Urothelium cell line (cell line): ENCODE data around the gene SLC45A1.
"Not testable (repeated sequence)": the region's sequence is repeated elsewhere in the genome, so short reads cannot be mapped to it uniquely, and the experiment has no call there.

Experiments used
- DNase-seq: peaks from one replicate; pipeline ENCODE4 v3.0.0; 2011; ENCODE audit warnings: low spot score, mixed read lengths
- FAIRE-seq: peaks from 2 replicates; lab custom pipeline; 2011; peaks lifted over from hg19 to GRCh38; lab: Jason Lieb, UNC

Gene SLC45A1

DNA sequence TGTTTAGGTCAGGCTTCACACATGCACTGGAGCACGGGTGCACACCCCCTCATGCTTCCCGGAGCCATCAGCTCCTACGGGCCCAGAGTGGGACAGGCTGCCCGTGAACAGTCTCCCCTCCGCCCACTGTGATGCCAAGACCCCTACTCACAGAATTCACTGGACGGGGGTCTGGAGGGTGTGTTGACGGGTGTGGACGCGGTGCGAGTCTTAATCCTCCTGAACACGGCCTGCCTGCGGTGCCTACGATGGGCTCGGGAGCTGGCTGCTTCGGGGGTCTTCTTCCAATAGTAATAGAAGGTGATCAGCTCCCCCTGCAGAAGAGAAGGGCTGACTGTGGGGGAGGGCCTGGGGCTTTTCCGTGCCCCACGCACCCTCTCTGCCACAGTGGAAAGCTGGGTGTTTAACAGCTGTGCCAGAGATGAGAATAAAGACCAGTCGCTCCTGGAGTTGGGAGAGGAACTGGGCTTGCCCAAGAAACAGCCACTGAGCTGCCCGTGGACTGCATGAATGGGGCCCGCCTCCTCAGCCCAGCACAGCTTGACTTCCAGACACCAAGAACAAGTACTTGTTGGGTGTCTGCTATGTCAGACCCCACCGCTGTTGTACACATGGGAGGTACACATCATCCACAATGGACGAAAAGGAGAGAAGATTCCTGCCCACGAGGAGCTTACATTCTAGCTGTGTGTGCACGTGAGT is 47.9 kb downstream of the SLC45A1 start:
- DNase-seq = no peak
- FAIRE-seq = no peak

DNA sequence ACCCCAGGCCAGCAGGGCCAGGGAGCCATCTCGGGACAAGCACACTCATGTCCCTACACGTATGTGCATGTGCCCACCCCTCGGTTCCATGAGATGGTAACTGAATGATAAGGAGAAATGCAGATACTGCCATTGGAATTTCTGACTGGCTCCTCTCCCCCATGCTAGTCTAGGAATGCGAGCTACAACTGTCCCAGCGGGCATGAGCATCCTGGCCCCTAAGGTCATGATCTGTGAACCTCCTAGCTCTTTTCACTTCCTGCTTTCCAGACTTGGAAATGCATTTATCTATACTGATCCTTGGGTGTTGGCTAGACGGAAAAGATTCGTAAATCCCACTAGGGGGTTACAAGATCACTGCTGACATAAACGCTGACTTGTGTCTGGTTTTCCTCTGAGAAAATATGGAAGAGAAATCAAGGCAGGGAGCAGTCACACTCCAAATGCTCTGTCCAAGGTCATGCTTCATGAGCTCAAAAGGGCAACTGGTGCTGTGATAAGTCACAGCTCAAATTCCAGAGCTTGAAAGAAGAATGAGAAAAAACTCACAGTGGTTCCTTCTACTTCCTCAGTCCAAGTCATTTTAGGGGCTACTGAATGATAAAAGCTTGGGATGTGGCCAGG is 49.8 kb downstream of the SLC45A1 start:
- FAIRE-seq = no peak
- DNase-seq = no peak

DNA sequence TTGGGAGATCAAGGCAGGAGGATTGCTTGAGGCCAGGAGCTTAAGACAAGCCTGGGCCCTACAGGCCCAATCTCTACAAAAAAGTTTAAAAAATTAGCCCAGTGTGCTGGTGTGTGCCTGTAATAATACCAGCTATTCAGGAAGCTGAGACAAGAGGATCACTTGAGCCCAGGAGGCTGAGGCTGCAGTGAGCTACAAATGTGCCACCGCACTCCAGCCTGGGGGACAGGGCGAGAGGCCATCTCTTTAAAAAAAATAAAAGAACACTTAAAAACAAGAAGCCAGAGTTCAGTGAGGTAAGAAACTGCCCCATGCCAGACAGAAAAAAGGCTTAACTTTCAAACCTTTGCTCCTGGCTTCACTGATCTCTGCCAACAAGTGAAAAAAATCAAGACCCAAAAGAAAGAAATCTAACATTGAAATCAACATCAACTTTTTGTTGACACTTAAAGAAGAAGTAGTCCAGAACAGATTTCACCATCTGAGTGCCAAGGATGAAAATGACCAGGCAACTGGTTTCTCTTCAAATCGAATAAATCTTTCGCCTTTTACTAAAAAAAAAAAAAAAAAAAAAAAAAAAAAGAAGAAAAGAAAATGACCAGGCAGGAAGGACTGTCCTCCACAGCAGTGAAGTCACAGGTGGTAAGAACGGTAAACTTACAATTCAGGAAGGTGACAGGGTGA is 51.2 kb downstream of the SLC45A1 start:
- FAIRE-seq (no peak), DNase-seq (no peak)

DNA sequence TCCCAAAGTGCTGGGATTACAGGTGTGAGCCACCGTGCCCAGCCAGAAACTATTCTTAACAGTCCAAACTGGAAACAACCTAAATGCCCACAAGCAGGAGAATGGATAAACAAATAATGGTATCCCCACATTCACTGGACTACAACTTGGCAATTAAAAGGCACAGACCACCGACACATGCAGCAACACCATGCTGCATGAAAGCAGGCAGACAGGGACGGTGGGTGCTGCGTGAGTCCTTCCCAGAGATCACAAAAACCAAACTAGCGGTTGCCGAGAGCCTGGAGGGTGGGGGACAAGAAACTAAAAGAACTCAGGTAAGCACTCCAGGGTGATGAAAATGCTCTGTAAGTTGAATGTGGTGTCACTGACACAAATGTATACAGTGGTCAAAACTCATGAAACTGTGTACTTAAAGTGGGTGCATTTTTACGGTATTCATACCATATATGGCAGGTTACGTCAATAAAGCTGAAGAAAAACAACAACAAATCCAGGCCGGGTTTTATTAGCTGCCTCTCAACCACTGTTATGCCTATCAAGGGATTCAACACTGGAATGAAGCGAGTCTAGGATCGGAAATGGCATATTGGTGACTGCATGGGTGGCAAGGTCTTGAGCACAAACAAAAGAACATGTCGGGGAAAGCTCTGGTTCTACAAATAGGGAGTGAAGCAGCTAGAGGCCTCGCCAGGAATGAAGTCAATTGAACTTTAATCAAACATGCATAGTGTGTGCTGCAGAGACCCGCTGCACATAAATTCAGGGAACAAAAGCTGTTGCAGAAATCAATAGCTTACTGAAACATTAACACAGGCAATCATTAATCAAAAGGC is 52.4 kb downstream of the SLC45A1 start:
- no peak for FAIRE-seq
- DNase-seq = no peak

DNA sequence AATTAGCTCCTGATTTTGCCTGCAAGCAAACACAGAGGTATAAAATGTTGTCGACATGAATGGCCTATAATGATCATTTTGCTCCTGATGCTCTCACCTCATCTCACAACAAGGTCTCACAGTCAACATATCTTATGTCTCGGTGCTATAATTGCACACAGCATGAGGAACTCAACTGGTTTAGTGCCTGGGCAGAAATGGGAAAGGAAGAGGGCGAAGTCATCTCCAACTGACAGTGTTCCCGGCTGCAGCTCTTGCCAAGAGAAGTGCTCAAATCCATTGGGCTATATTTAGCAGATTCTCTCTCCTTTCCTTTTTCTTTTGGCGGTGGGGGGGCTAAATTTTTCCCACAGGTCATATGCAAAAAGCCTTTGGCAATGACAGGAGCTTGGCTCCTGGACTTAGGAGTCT is 53.0 kb downstream of the SLC45A1 start:
- no peak for DNase-seq
- no peak for FAIRE-seq

DNA sequence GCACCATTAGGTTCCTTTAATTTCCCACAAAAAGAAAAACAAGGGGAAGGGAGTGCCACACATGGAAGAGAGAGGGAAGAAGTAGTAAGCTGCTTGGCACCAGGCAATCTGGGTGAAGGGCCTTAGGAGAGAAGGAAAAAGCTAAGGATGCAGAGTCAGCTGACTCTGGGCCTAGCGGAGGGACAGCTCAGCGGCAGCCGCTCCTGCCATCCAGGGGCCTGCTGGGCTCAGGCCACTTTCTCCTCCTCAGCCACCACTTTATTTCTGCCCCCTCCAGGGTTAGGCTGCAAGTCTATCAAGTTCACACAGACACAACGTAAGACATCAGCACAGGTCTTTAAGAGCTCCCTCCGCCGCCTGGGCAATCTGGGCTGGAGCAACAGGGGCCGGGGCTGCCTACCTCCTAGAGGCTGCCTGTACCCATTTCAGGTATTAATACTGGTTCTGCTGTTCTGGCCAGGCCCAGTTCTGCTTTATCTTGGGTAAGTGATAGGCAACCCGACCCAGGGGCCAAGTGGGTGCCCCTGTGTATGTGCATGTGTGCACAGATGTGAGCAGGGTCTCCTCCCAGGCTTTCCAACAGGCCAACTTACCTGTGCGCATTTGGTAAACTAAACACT is 53.6 kb downstream of the SLC45A1 start:
- FAIRE-seq (no peak), DNase-seq (no peak)

DNA sequence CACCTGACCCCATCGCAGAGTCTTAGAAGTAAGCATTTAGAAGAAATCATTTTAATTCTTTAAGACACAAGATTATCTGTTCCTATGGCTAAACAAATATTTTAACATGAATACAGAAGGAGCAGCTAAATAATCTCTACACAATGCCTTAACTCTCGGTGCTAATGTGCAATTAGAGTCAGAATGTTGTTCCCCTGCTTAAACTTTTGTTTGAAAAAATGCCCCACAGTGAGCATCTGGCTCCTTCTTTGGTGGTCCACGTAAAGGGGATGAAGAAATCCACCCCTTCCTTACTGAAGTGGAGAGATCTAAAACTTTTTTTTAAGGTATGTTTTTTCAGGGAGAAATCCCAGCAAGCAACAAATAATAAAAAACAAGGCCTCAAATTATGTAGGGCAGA is 55.2 kb downstream of the SLC45A1 start:
- DNase-seq (no peak), FAIRE-seq (no peak)

DNA sequence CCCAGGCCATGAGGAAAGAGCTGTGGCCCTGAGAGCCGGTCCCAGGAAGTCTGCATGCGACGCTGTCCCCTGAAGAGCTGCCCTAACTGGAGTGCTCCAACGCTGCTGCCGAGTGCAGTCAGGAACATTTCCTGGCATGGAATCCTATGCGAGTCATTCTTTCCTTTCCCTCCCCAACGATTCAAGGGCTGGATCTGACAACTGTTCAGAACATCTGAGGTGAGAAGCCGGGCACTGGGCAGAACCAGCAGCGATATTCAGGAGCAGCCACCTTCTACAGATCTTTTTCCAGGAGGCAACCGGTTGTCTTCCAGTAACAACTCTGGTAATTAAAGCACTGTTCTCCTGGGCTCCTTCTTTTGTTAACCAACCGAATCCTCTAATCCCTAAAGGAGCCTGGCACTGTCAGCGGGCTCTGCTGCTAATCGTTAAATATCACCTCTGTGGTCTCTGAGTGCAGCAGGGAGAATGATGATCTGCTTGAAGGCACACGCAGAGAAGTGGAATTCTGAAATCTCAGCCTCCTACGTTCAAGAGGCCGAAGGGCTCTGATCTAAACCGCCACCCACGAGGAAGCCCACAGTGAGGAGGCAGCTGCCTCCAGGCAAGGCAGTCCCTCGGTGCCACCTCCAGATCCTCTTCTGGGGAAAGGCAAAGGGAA is 55.8 kb downstream of the SLC45A1 start:
- peak; percentile 14 for DNase-seq

DNA sequence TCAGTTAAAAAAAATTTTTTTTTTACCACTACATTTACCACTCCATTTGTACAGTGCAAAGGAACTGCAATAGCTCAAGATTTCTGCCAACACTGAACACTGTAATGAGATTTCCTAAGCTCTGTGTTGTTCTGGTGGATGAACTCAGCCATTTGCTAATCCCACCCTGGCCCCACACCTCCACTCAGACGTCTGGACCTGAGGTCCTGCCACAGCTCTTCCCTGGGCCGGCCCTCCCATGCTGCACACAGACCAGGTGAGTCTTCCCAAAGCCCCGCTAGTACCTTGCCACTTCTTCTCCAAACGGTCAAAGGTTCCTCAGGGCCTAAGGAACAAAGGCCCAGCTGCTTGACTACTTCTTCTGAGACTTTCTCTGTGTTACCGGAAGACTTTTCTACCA is 56.4 kb downstream of the SLC45A1 start:
- no peak for DNase-seq
- no peak for FAIRE-seq

More for the DNA sequence above, 55.8 kb downstream of the SLC45A1 start:
- FAIRE-seq = no peak

DNA sequence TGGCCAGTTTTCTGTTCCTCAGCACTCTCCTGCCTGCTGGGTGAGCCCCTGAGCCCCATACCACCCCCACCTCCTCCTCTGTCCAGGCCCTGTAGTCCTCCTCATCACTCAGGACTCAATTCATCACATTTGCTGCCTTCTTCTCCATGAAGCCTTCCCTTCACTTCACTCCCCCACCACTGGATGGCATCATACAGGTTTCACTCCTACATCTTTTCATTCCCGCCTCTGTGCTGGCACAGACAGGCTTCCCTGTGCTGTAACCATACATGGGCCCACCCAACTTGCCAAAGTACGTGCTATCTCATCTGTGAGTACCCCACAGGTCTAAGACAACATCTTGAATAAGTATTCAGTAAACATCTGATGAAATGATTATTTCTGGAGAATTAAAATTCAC is 56.9 kb downstream of the SLC45A1 start:
- no peak for FAIRE-seq

DNA sequence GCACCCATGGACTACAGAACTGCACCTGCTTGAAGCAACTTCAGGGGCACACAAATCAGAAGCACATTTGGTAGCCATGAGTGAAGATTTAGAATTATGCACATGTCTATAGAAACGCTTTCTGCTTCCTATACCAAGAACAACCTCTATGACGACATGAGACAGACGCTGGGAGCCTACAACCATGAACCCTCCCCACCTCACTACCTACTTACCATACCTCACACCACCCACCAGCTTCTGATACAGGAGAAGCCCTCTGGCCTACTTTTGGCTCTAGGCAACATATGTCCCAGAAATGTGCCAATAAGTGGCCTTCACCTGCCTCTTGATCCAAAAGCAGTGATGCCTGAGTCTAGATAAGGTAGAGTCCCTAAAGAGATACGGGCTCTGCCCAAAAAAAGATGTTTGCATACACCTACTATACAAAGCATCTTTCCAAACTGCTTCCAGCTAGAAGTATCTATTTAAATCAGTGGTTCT is 58.5 kb downstream of the SLC45A1 start:
- DNase-seq = no peak

More for the DNA sequence above, 56.9 kb downstream of the SLC45A1 start:
- peak; percentile 40 for DNase-seq

DNA sequence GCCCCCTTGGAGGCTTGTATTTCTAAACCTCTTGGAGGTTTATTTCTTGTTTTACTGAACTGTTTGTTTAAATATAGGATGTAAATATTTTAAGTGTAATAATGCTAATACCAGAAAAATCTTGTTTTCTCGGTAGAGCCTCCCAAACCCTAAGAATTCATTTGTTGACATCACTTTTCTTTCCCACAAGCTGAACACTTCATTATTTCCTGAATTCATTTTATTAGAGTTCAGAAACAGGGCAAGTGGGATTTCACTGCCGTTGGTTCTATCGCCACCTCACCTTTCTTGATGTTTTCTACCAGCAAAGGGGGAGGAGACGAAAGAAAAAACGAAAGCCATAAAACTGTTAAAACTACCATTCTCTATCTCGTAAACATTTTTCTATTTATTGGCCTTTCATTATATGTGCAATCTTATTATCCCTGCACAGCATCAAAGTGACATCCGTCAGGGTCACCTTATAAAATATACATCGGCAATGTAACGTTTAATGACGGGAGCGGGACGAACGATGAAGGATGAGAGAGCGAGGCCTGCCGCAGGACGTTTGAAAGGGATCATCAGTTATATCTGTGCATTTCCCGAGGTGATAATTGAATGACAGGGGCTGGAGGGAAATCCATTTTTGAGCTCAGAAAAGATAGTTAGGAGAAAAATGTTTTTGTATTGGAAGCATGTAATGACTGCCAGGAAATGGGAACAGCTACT is 59.5 kb downstream of the SLC45A1 start:
- FAIRE-seq = no peak

More for the DNA sequence above, 58.5 kb downstream of the SLC45A1 start:
- no peak for FAIRE-seq

DNA sequence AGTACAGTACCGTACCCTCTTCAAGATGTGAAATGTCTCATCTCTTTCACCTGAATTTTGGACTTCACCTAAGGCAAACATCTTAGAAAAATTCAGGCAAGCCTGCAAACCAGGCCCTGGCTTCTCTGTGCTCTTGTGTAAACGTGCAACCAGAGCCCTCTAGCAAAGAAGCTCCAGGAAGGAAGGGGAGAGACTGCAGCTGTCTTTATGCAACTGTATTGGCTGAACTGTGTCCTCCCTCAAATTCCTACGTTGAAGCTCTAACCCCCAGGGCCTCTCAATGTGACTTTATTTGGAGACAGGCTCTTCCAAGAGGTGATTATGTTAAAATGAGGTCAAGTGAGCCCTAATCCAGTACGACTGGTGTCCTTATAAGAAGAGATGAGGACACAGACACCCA is 60.3 kb downstream of the SLC45A1 start:
- DNase-seq = no peak
- FAIRE-seq = no peak

More for the DNA sequence above, 59.5 kb downstream of the SLC45A1 start:
- no peak for DNase-seq

DNA sequence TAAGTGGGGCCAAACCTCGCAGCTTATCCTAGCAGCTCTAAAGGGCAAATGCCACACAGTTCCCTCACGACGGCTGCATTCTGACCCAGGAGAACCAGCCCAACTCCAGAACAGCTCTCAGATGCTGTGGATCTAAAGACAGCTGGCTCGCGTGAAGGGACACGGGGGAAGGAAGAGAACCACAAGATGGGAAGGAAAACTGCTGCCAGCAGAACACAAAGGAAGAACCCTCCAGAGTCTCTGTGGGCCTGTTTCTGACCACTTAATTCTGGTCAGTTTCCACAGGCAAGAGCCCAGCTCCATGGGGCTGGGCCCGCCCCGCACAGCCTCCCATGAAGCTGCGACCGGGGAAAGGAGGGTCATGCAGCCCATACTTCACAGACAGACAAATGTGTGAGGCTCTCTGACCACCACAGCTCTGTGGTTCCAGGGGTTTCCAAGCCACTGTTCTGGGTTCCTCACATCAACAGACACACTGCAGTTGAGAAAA is 61.1 kb downstream of the SLC45A1 start:
- DNase-seq (no peak), FAIRE-seq (no peak)

DNA sequence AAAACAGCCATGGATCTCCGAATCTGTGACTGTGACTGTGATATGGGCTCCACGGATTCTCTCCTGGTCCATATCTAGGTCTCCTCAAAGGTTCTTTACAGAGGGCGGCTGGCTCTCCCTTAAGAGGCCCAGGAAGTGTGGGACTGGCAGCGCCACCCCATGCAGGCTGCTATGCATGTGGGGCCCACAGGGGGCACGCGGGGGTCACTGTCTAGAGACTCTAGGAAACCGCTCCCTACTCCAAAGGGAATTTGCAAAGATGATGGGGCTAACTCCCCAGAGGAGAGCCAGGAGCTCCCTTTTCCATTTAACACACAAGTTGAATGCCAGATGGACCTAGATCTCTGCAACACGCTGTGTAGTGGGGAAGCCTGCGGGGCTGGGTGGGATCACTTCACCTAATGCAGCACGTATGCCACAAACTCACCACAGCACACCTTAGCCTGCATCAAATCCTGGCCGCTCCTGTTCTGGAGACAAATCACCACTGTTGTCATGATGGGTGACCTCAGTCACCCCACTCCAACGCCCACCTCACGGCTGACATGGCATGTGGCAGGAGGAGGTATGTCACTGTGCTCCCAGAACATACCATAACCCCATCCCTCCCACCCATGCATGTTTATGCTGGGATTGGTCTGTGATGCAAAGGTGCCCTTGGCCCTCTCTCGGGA is 61.7 kb downstream of the SLC45A1 start:
- DNase-seq (no peak), FAIRE-seq (no peak)

DNA sequence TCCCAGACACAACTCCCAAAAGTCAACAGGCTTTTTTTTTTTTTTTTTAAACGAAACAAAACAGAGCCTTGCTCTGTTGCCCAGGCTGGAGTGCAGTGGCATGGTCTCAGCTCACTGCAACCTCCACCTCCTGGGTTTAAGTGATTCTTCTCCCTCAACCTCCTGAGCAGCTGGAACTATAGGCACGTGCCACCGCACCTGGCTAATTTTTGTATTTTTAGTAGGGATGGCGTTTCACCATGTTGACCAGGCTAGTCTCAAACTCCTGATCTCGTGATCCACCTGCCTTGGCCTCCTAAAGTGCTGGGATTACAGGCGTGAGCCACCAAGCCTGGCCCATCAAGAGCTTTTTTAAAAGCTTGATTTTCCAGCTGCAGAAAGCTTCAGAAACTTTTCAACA is 62.4 kb downstream of the SLC45A1 start:
- not testable (repeated sequence) for DNase-seq, FAIRE-seq

DNA sequence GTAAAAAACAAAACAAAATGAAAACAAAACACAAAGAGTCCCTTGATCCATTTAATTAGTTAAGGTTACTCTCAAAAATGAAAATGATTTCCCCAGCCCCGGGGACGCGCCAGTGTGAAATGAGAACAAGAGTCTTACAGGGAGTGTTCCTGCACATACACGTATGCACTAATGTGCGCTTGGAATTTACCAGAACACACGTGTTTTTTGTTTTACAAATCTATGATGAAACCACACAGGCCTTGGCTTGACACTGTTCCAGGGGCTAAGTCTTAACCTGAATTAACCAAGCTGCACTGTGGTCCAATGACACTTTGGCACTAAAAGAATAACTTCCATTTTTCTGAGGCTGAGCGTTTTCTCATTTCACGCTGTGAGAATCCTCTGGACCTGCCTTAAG is 63.7 kb downstream of the SLC45A1 start:
- no peak for FAIRE-seq

DNA sequence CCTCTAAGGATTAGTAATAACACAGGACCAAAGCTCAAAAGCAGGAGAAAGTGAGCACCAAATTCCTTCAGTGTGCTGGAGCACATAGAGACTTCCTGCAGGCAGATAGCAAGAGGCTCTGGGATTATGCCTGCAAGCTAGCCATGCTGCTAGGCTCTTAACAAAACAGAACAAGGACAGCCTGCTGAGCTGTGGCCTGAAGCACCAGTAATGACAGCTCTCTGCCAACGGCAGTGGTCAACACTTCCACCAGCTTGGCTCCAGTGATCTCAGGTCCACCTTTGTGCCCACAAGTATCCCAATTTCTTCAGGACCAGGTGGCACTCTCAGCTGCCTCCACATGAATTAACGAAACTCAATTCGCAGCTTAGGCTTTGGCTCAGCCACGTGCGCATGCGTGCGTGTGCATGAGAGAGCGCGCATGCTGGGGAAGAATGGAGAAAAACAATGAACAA is 64.2 kb downstream of the SLC45A1 start:
- FAIRE-seq = no peak
- DNase-seq = no peak

More for the DNA sequence above, 63.7 kb downstream of the SLC45A1 start:
- no peak for DNase-seq
